Right lobe of liver (tissue), 6 donors: ENCODE measurements around the gene GPR15LG. TPM values are rescaled to one million over a fixed set of nuclear protein-coding genes. Genes with fewer than 3 reads are reported as not detected.
A peak's percentile ranks its signal among the peaks of the same experiment; 100 is the strongest.

Experiments used
- ATAC-seq, 4 donors: fragments of 200-7000 bp; cut with Tn5 transposase; one replicate each; pipeline ENCODE4 v1.9.1; 2020; ENCODE audit warnings: mild to moderate bottlenecking in 4 of 4, moderate library complexity in 4 of 4
- DNase-seq, 3 donors: peaks; one replicate each; pipeline ENCODE4 v3.0.0-alpha.2; 2020
- H3K27ac ChIP-seq, 3 donors: fragments of 200-600 bp; one replicate each; pipeline ENCODE4 v1.8.0; 2022
- H3K27me3 ChIP-seq, 2 donors: fragments of 200-600 bp; one replicate each; pipeline ENCODE4 v1.8.0; 2022
- H3K36me3 ChIP-seq, 4 donors: fragments of 200-600 bp; sonication (generic) in 1 of 4; one replicate each; pipeline versions ENCODE4 v1.5.1 to v1.8.0; 2017 to 2022; ENCODE audit warnings: control low read depth in 1 of 4
- H3K4me1 ChIP-seq, 4 donors: fragments of 200-600 bp; sonication (generic) in 1 of 4; one replicate each; pipeline versions ENCODE4 v1.5.1 to v1.8.0; 2017 to 2022; ENCODE audit warnings: control low read depth in 1 of 4
- H3K4me3 ChIP-seq, 3 donors: fragments of 200-600 bp; one replicate each; pipeline ENCODE4 v1.8.0; 2022
- H3K9me3 ChIP-seq, 4 donors: fragments of 200-600 bp; sonication (generic) in 1 of 4; one replicate each; pipeline versions ENCODE4 v1.5.1 to v1.8.0; 2017 to 2022; ENCODE audit warnings: control low read depth in 1 of 4
- CTCF ChIP-seq, 4 donors: fragments of 200-600 bp in 3 of 4; fragments of 450-650 bp in 1 of 4; IDR thresholded peaks; one replicate each; pipeline versions ENCODE4 v1.5.1 to v1.8.0; 2016 to 2022; ENCODE audit warnings: antibody characterized with exemption in 4 of 4, mild to moderate bottlenecking in 2 of 4
- POLR2A ChIP-seq: fragments of 450-650 bp; IDR thresholded peaks from one replicate; pipeline ENCODE4 v1.6.1; 2017; ENCODE audit warnings: antibody characterized with exemption, mild to moderate bottlenecking
- WGBS: methylation state at CpG from one replicate; pipeline ENCODE4 v1.1.6; 2018; ENCODE audit warnings: low coverage, low lambda C conversion rate; ENCODE audit not compliant: insufficient coverage; ENCODE audit errors: missing lambda C conversion rate; 5-methylcytosine and 5-hydroxymethylcytosine counted together
- intact Hi-C, 2 donors: fragments of 100-400 bp; cut with DNase I; formaldehyde crosslinking; loops; one replicate each; pipeline versions ENCODE4 v1.11.2 to v1.14.1; 2022
- total RNA-seq, 6 experiments: library from RNA; depleted of rRNA in 2 of 6; stranded (reverse); fragments of >200 nt in 2 of 6; fragmentation: NEBNext Ultra II Directional in 3 of 6; extraction: Animal tissue kit (Norgen Biotek cat#: 25700) in 3 of 6; gene quantifications; one replicate each; pipeline versions ENCODE4 v1.1.0 to v1.2.4, GENCODE V29; 2016 to 2023
- donor health status: DM: no; HTN: yes; CAD: no.
- donor health status: DM: no; HTN: no; CAD: no.
- donor health status: DM: no; HTN: no; CAD: no.
- donor health status: DM: no; HTN: yes; CAD: no.
- donor health status: DM: no; HTN: yes; CAD: no.

The GPR15LG gene
- total RNA-seq, 6 experiments from 2014 or later: not detected

- no peak for DNase-seq
- Histone ChIP-seq H3K4me1 (no peaks in the 10 kb centered on the region), H3K36me3 (peaks cover 12 to 32% (median 18%) of the 10 kb centered on the region in 4 donors), H3K27me3 (no peaks in the 10 kb centered on the region), H3K4me3 (no peak overlapping the region), H3K9me3 (no peaks in the 10 kb centered on the region), H3K27ac (no peak overlapping the region)
- intact Hi-C loops: no loop called here
- WGBS: 96% methylated on average over 2 of the region's 2 CpGs
- TF ChIP-seq CTCF (IDR thresholded peaks at IDR 0.05): no peak
- no peak for TF ChIP-seq POLR2A
- ATAC-seq: no peak
Observed at GRCh38 chr10:84156009-84156408, 17.6 kb upstream of the GPR15LG start.

GRCh38 chr10:84156768-84157167 is 16.8 kb upstream of the GPR15LG start:
- WGBS: 47% methylated on average over 10 of the region's 10 CpGs
- Histone ChIP-seq H3K9me3 (no peaks in the 10 kb centered on the region), H3K27me3 (no peaks in the 10 kb centered on the region), H3K36me3 (peaks cover 11 to 24% (median 14%) of the 10 kb centered on the region in 4 donors), H3K4me3 (no peak overlapping the region), H3K4me1 (no peaks in the 10 kb centered on the region), H3K27ac (no peak overlapping the region)
- intact Hi-C loops: no loop called here
- TF ChIP-seq CTCF (IDR thresholded peaks at IDR 0.05): no peak
- no peak for TF ChIP-seq POLR2A
- DNase-seq (no peak), ATAC-seq (peak; percentile 49 to 68 (median 50))

- Histone ChIP-seq H3K27me3 (no peaks in the 10 kb centered on the region), H3K4me1 (no peaks in the 10 kb centered on the region), H3K27ac (no peak overlapping the region), H3K4me3 (no peak overlapping the region), H3K9me3 (no peaks in the 10 kb centered on the region), H3K36me3 (peaks cover under 1 to 11% (median 6%) of the 10 kb centered on the region in 4 donors)
- WGBS: 71% methylated on average over 2 of the region's 2 CpGs
- no peak for ATAC-seq
- no peak for DNase-seq
- no peak for TF ChIP-seq POLR2A
- intact Hi-C loops: no loop called here
Observed at GRCh38 chr10:84158061-84158460, 15.5 kb upstream of the GPR15LG start.

GRCh38 chr10:84158550-84158949 is 15.1 kb upstream of the GPR15LG start:
- no peaks in the 10 kb centered on the region for H3K27me3 ChIP-seq
- no peaks in the 10 kb centered on the region for H3K4me1 ChIP-seq
- H3K36me3 ChIP-seq: peaks cover 0 to 6% (median 2%) of the 10 kb centered on the region in 4 donors
- TF ChIP-seq CTCF (IDR thresholded peaks at IDR 0.05) (no peak), POLR2A (no peak)
- H3K4me3 ChIP-seq: no peak overlapping the region
- H3K27ac ChIP-seq: no peak overlapping the region
- ATAC-seq (no peak), DNase-seq (no peak)
- H3K9me3 ChIP-seq: no peaks in the 10 kb centered on the region
- intact Hi-C loops: no loop called here
- 57% methylated on average over 4 of the region's 4 CpGs for WGBS

GRCh38 chr10:84159076-84159685 is 14.4 kb upstream of the GPR15LG start:
- intact Hi-C loops: no loop called here
- no peaks in the 10 kb centered on the region for H3K4me1 ChIP-seq
- DNase-seq (no peak), ATAC-seq (peak in 2 of 4 donors; percentile 25 to 68)
- WGBS: 31% methylated on average over 8 of the region's 9 CpGs
- peaks cover 0 to under 1% (median 0%) of the 10 kb centered on the region in 4 donors for H3K36me3 ChIP-seq
- no peak overlapping the region for H3K27ac ChIP-seq
- no peak overlapping the region for H3K4me3 ChIP-seq
- no peaks in the 10 kb centered on the region for H3K9me3 ChIP-seq
- TF ChIP-seq POLR2A: no peak
- no peaks in the 10 kb centered on the region for H3K27me3 ChIP-seq
